ENCODE results near the gene KIF16B.

Gene KIF16B

DNA sequence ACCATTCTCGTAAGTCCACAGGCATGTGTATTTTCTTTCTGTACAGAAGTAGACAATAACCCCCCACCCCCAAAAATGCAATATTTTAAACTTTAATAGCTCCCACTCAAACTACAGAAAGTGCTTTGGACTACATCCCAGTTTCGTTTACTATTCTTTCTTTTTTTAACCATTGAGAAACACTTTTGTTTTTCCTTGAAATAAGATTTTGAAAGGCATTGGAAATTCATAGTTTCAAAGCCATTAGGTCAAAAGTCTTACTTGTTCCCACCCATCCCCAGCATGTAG, 140.0 kb downstream of the KIF16B start:
- no peak overlapping the region for H3K27ac ChIP-seq (ENCODE audit: extremely low read depth, low read depth, low read length)
- ChIA-PET CTCF (interaction anchor here (0.5 to 1.7 kb wide), 4 partner anchors 17 to 592 kb away, joined by 3 read pairs; no protein-coding TSS in a partner anchor), POLR2A (no interaction called here)
- TF ChIP-seq ZNF354C (tag by site-specific recombination; IDR thresholded peaks at IDR 0.05; ENCODE audit: borderline replicate concordance, low read depth) (no peak), ZNF843 (tag by site-specific recombination; IDR thresholded peaks at IDR 0.05) (no peak), ZNF521 (tag by site-specific recombination; IDR thresholded peaks at IDR 0.05) (no peak), ZNF24 (tag by site-specific recombination; IDR thresholded peaks at IDR 0.05) (no peak), ZBTB21 (tag by site-specific recombination; IDR thresholded peaks at IDR 0.05) (no peak), GFI1B (tag by site-specific recombination; IDR thresholded peaks at IDR 0.05) (no peak), GLI4 (tag by site-specific recombination; IDR thresholded peaks at IDR 0.05) (no peak), ZNF274 (IDR thresholded peaks at IDR 0.05; ENCODE audit: low read length) (no peak), ZNF274 (tag by site-specific recombination; IDR thresholded peaks at IDR 0.05; ENCODE audit: borderline replicate concordance) (no peak), KLF16 (tag by site-specific recombination; IDR thresholded peaks at IDR 0.05) (no peak), KLF10 (tag by site-specific recombination; IDR thresholded peaks at IDR 0.05) (no peak), ZNF311 (tag by site-specific recombination; IDR thresholded peaks at IDR 0.05; ENCODE audit: borderline replicate concordance) (no peak), ZNF561 (tag by site-specific recombination; IDR thresholded peaks at IDR 0.05; ENCODE audit: borderline replicate concordance) (no peak), ZNF571 (tag by site-specific recombination; IDR thresholded peaks at IDR 0.05) (no peak), HOXD13 (CRISPR knock-in tag; IDR thresholded peaks at IDR 0.05; ENCODE audit: borderline replicate concordance) (no peak)
- TF ChIP-seq, protein P1, sequence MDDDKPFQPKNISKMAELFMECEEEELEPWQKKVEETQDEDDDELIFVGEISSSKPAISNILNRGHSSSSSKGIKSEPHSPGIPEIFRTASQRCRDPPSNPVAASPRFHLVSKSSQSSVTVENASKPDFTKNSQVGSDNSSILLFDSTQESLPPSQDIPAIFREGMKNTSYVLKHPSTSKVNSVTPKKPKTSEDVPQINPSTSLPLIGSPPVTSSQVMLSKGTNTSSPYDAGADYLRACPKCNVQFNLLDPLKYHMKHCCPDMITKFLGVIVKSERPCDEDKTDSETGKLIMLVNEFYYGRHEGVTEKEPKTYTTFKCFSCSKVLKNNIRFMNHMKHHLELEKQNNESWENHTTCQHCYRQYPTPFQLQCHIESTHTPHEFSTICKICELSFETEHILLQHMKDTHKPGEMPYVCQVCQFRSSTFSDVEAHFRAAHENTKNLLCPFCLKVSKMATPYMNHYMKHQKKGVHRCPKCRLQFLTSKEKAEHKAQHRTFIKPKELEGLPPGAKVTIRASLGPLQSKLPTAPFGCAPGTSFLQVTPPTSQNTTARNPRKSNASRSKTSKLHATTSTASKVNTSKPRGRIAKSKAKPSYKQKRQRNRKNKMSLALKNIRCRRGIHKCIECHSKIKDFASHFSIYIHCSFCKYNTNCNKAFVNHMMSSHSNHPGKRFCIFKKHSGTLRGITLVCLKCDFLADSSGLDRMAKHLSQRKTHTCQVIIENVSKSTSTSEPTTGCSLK (tag by site-specific recombination; IDR thresholded peaks at IDR 0.05) = no peak
- TF ChIP-seq, protein P2, sequence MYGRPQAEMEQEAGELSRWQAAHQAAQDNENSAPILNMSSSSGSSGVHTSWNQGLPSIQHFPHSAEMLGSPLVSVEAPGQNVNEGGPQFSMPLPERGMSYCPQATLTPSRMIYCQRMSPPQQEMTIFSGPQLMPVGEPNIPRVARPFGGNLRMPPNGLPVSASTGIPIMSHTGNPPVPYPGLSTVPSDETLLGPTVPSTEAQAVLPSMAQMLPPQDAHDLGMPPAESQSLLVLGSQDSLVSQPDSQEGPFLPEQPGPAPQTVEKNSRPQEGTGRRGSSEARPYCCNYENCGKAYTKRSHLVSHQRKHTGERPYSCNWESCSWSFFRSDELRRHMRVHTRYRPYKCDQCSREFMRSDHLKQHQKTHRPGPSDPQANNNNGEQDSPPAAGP (tag by site-specific recombination; IDR thresholded peaks at IDR 0.05) = no peak
- H3K4me1 ChIP-seq (ENCODE audit: control insufficient read depth, insufficient read depth, low read length) = no peaks in the 10 kb centered on the region
- H3K36me3 ChIP-seq (ENCODE audit: control insufficient read depth in 2 of 2, insufficient read depth in 1 of 2, low read length in 2 of 2) = peaks cover 0 to 10% of the 10 kb centered on the region in 2 experiments; a peak in 1 of 3 replicates
- no peaks in the 10 kb centered on the region for H3K9me3 ChIP-seq (ENCODE audit: control insufficient read depth, insufficient read depth, low read depth, low read length)
- no peak overlapping the region for H3K4me3 ChIP-seq (ENCODE audit: low read depth, low read length)

DNA sequence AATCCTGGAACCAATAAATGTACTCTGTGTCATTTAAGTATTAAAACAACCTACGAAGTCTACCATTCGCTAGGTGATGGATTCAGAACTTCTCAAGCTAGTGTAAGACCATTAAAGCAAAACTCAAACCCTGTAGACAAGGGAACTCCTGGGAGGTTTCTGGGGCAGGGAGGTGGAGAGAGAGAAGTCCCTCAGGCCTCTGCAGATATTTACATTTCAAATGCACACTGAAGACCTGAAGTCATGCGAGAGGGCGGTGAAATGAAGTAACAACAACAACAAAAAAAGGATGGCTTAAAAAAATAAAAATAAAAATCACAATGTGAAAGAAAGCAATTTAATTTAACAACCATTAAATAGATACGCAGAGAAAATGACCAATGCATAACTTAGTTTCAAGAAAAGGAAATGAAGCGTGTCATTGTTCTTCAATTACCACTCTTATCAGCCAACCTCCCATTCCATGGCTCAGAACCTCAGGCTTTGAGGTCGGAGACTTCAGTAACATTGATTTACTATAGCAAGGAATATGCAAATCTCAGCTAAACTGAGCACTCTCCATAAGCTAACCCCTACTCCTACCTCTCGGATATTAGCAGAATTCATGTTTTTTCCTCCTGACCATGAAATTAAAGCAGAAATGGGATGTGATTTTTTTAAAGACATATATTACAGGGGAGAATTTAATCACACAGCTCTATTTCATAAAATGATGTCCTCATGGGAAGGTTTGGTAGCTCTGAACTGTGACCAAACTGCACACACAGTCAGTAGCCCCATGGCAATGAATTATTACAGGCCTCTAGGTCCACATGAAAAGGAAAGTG, 140.6 kb downstream of the KIF16B start:
- Histone ChIP-seq H3K4me1 (ENCODE audit: control insufficient read depth, insufficient read depth, low read length) (no peaks in the 10 kb centered on the region), H3K36me3 (ENCODE audit: control insufficient read depth in 2 of 2, insufficient read depth in 1 of 2, low read length in 2 of 2) (peaks cover 0 to 16% of the 10 kb centered on the region in 2 experiments; a peak in 1 of 3 replicates), H3K27ac (ENCODE audit: extremely low read depth, low read depth, low read length) (no peak overlapping the region), H3K9me3 (ENCODE audit: control insufficient read depth, insufficient read depth, low read depth, low read length) (no peaks in the 10 kb centered on the region), H3K4me3 (ENCODE audit: low read depth, low read length) (no peak overlapping the region)
- TF ChIP-seq GFI1B (tag by site-specific recombination; IDR thresholded peaks at IDR 0.05) = no peak
- no peak for TF ChIP-seq ZNF600 (tag by site-specific recombination; IDR thresholded peaks at IDR 0.05)
- no peak for TF ChIP-seq ZNF548 (tag by site-specific recombination; IDR thresholded peaks at IDR 0.05)
- TF ChIP-seq ZNF792 (tag by site-specific recombination; IDR thresholded peaks at IDR 0.05) = no peak
- no peak for TF ChIP-seq ZNF501 (tag by site-specific recombination; IDR thresholded peaks at IDR 0.05)
- TF ChIP-seq, protein P3, sequence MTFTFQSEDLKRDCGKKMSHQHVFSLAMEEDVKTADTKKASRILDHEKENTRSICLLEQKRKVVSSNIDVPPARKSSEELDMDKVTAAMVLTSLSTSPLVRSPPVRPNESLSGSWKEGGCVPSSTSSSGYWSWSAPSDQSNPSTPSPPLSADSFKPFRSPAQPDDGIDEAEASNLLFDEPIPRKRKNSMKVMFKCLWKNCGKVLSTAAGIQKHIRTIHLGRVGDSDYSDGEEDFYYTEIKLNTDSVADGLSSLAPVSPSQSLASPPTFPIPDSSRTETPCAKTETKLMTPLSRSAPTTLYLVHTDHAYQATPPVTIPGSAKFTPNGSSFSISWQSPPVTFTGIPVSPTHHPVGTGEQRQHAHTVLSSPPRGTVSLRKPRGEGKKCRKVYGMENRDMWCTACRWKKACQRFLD (tag by site-specific recombination; IDR thresholded peaks at IDR 0.05) = no peak
- TF ChIP-seq REPIN1 (tag by site-specific recombination; IDR thresholded peaks at IDR 0.05; ENCODE audit: low read depth) = no peak
- no peak for TF ChIP-seq ZNF521 (tag by site-specific recombination; IDR thresholded peaks at IDR 0.05)
- TF ChIP-seq, protein P4, sequence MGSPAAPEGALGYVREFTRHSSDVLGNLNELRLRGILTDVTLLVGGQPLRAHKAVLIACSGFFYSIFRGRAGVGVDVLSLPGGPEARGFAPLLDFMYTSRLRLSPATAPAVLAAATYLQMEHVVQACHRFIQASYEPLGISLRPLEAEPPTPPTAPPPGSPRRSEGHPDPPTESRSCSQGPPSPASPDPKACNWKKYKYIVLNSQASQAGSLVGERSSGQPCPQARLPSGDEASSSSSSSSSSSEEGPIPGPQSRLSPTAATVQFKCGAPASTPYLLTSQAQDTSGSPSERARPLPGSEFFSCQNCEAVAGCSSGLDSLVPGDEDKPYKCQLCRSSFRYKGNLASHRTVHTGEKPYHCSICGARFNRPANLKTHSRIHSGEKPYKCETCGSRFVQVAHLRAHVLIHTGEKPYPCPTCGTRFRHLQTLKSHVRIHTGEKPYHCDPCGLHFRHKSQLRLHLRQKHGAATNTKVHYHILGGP (tag by site-specific recombination; IDR thresholded peaks at IDR 0.05) = no peak
- ChIA-PET POLR2A (no interaction called here), CTCF (interaction anchor here (0.6 to 0.7 kb wide), 2 partner anchors 203 to 333 kb away, joined by 3 read pairs; no protein-coding TSS in a partner anchor)

Measured in HEK293 (cell line).